ENCODE results near the gene INTS11.

INTS11 gene

DNA sequence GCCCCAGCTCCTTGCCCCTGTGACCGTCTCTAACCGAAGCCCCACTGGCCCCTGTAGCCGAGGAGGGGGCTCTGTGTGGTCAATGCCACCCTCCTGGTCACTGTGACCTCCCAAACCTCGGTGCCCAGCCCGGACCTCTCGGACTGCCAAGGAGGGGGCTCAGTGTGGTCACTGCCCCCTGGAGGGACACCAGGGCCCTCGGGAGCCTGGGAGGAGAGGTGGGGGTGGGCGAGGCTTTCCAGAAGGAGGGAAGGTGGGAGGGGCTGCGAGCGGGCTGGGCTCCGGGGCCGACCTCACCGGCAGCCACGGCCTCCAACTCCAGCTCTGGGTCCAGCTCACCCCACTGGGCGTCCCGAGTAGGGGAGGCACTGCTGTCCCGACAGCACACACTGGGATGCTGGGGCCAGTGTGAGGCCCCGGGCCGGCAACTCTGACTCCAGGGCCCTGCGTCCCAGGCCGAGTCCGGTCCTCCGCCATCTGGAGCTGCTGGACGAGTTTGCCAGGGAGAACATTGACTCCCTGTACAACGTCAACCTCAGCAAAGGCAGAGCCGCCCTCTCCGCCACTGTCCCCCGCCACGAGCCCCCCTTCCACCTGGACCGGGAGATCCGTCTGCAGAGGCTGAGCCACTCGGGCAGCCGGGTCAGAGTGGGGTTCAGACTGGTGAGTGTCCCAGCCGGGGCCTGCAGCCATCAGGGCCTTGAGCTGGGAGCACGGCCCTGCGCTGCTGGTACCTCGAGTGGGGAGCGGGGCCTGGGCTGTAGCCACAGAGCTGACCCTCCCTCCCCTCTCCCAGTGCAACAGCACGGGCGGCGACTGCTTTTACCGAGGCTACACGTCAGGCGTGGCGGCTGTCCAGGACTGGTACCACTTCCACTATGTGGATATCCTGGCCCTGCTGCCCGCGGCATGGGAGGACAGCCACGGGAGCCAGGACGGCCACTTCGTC, 37.9 kb downstream of the INTS11 start:
- TF ChIP-seq, protein P1, sequence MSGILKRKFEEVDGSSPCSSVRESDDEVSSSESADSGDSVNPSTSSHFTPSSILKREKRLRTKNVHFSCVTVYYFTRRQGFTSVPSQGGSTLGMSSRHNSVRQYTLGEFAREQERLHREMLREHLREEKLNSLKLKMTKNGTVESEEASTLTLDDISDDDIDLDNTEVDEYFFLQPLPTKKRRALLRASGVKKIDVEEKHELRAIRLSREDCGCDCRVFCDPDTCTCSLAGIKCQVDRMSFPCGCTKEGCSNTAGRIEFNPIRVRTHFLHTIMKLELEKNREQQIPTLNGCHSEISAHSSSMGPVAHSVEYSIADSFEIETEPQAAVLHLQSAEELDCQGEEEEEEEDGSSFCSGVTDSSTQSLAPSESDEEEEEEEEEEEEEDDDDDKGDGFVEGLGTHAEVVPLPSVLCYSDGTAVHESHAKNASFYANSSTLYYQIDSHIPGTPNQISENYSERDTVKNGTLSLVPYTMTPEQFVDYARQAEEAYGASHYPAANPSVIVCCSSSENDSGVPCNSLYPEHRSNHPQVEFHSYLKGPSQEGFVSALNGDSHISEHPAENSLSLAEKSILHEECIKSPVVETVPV (CRISPR knock-in tag; IDR thresholded peaks at IDR 0.05), result no peak
- TF ChIP-seq TOX (CRISPR knock-in tag; IDR thresholded peaks at IDR 0.05; ENCODE audit: borderline replicate concordance) (no peak), ZC3H10 (CRISPR knock-in tag; IDR thresholded peaks at IDR 0.05) (no peak), PATZ1 (CRISPR knock-in tag; IDR thresholded peaks at IDR 0.05; ENCODE audit: borderline replicate concordance) (no peak), CSDC2 (CRISPR knock-in tag; IDR thresholded peaks at IDR 0.05) (no peak), RARB (CRISPR knock-in tag; IDR thresholded peaks at IDR 0.05) (no peak), ZNF8 (CRISPR knock-in tag; IDR thresholded peaks at IDR 0.05) (no peak), ARNTL (CRISPR knock-in tag; IDR thresholded peaks at IDR 0.05; ENCODE audit: borderline replicate concordance, low read depth) (no peak), OSR1 (CRISPR knock-in tag; IDR thresholded peaks at IDR 0.05) (no peak), ZNF565 (CRISPR knock-in tag; conservative IDR thresholded peaks at IDR 0.05; ENCODE audit: low read depth) (no peak), ZFP30 (CRISPR knock-in tag; IDR thresholded peaks at IDR 0.05) (no peak), TCF4 (CRISPR knock-in tag; IDR thresholded peaks at IDR 0.05; ENCODE audit: borderline replicate concordance) (no peak)
- ATAC-seq, result no peak

- ATAC-seq, result no peak
- TF ChIP-seq CSDC2 (CRISPR knock-in tag; IDR thresholded peaks at IDR 0.05) (no peak), ZNF70 (CRISPR knock-in tag; IDR thresholded peaks at IDR 0.05) (no peak), BACH2 (CRISPR knock-in tag; IDR thresholded peaks at IDR 0.05; ENCODE audit: borderline replicate concordance) (no peak), PPARA (CRISPR knock-in tag; IDR thresholded peaks at IDR 0.05; ENCODE audit: borderline replicate concordance) (no peak), TCF4 (CRISPR knock-in tag; IDR thresholded peaks at IDR 0.05; ENCODE audit: borderline replicate concordance) (no peak), ZNF8 (CRISPR knock-in tag; IDR thresholded peaks at IDR 0.05) (no peak), ZFP30 (CRISPR knock-in tag; IDR thresholded peaks at IDR 0.05) (no peak), TOX (CRISPR knock-in tag; IDR thresholded peaks at IDR 0.05; ENCODE audit: borderline replicate concordance) (no peak), OSR1 (CRISPR knock-in tag; IDR thresholded peaks at IDR 0.05) (no peak), TSHZ2 (CRISPR knock-in tag; IDR thresholded peaks at IDR 0.05) (no peak), PATZ1 (CRISPR knock-in tag; IDR thresholded peaks at IDR 0.05; ENCODE audit: borderline replicate concordance) (no peak), GLIS3 (CRISPR knock-in tag; IDR thresholded peaks at IDR 0.05) (no peak), RARB (CRISPR knock-in tag; IDR thresholded peaks at IDR 0.05) (no peak), ESRRG (CRISPR knock-in tag; IDR thresholded peaks at IDR 0.05) (no peak), ZFP3 (CRISPR knock-in tag; IDR thresholded peaks at IDR 0.05) (no peak), ZC3H10 (CRISPR knock-in tag; IDR thresholded peaks at IDR 0.05) (no peak), SNAI2 (CRISPR knock-in tag; IDR thresholded peaks at IDR 0.05) (no peak), ZNF565 (CRISPR knock-in tag; conservative IDR thresholded peaks at IDR 0.05; ENCODE audit: low read depth) (no peak)
- TF ChIP-seq, protein P2, sequence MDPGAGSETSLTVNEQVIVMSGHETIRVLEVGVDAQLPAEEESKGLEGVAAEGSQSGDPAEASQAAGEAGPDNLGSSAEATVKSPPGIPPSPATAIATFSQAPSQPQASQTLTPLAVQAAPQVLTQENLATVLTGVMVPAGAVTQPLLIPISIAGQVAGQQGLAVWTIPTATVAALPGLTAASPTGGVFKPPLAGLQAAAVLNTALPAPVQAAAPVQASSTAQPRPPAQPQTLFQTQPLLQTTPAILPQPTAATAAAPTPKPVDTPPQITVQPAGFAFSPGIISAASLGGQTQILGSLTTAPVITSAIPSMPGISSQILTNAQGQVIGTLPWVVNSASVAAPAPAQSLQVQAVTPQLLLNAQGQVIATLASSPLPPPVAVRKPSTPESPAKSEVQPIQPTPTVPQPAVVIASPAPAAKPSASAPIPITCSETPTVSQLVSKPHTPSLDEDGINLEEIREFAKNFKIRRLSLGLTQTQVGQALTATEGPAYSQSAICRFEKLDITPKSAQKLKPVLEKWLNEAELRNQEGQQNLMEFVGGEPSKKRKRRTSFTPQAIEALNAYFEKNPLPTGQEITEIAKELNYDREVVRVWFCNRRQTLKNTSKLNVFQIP (CRISPR knock-in tag; IDR thresholded peaks at IDR 0.05; ENCODE audit: borderline replicate concordance, low read depth), result no peak
- TF ChIP-seq, protein P3, sequence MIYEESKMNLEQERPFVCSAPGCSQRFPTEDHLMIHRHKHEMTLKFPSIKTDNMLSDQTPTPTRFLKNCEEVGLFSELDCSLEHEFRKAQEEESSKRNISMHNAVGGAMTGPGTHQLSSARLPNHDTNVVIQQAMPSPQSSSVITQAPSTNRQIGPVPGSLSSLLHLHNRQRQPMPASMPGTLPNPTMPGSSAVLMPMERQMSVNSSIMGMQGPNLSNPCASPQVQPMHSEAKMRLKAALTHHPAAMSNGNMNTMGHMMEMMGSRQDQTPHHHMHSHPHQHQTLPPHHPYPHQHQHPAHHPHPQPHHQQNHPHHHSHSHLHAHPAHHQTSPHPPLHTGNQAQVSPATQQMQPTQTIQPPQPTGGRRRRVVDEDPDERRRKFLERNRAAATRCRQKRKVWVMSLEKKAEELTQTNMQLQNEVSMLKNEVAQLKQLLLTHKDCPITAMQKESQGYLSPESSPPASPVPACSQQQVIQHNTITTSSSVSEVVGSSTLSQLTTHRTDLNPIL (CRISPR knock-in tag; IDR thresholded peaks at IDR 0.05; ENCODE audit: low read depth), result no peak
These were observed 38.7 kb downstream of the INTS11 start for GRCh38 chr1:1285611-1286311.
